Stimulated activated CD4-positive, alpha-beta T cell treated with anti-CD3 and anti-CD28 coated beads, Interleukin-2, amount 100 ng/mL, for 4 hours (primary cell): ENCODE measurements around the gene AQP4.

Experiments
- DNase-seq: peaks from one replicate; pipeline ENCODE4 v3.0.0-alpha.2; 2020; ENCODE audit warnings: low read depth

Gene AQP4

DNA sequence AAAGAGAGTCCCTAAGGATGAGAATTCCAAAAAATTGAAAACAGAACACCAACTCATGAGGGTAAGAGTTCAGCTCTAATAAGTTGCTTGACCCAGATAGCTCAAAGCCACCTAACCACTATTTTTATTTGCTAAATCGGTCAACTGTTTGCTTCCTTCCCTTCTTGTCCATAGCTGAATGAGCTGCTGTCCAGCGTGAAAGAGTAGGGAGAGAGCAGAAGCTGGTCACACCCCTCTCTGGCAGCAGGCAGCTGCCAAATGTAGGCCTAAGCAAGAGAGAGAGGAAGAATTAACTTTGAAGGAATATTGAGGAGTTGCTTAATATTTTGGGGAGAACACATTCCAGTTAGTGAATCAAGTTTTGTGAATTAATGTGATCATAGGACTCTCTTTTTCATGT lies 25.9 kb downstream of the AQP4 start:
- no peak for DNase-seq

- DNase-seq = no peak
Measured at GRCh38 chr18:26832302-26832701, 33.2 kb downstream of the AQP4 start.

DNA sequence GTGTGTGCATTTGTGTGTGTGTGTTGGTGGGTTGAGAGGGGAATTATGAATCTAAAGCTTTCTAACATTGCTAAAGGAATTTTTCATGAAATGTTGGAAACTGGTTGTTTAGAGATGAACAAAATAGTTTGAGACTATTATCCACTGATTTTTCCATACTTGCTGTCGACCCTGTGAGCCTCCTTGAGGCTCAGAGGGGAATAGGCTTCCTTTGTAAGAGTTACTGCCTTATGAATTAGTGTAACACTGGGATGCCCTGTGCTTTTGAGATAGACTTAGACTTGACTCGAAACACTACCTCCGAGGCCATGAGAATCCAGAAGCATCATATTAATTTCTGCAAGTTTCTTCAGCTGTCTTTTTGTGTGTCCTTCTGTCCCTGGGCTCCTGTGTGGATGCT lies 37.9 kb downstream of the AQP4 start:
- DNase-seq = no peak

DNA sequence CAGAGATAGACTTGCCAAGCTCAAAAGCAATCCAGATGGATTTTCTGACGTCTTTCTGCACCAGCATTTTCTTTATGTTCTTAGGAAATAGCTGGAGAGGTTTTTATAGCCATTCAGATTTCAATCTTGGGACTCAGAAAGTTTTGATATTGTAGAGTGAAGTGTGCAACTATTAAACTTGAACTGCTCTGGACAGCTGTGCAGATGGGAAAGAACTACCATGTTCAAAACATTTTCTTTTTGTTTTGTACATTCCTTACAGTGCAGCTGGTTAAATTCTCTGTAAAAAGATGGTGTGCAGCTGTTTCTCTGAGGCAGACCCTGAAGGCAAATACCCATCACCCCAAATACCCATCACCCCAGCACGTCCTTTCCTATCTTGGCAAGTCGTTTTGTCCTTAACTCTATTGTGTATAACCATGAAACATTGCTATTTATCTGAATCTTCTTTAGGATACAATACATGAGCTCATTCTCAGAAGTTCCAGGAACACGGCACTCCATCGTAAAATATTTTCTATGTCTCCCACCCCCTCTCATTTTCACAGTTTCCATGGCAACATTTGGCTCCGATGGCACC lies 38.8 kb downstream of the AQP4 start:
- no peak for DNase-seq

GRCh38 chr18:26821181-26821580 lies 44.3 kb downstream of the AQP4 start:
- no peak for DNase-seq

DNA sequence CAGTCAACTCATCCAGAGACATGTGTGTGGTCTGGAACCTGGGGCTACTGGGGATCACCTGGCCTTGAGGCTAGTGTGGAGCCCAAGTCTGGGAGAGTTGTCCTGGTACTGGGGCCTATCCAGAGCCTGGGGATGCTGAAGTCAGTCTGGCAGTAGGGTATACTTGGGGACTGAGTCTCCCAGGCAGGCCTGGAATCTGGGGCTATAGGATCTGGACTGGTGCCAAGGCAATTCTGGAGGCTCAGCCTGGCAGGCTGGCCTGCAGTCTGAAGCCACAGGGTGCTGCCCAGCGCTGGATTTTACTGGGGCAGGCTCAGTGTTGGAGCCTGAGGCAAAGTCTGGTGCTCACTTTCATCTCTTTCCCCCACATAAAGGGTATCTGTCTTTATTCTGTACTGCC lies 46.5 kb downstream of the AQP4 start:
- DNase-seq = no peak

GRCh38 chr18:26818461-26818860 lies 47.0 kb downstream of the AQP4 start:
- no peak for DNase-seq

- no peak for DNase-seq
Measured at GRCh38 chr18:26813043-26813442, 52.5 kb downstream of the AQP4 start.

DNA sequence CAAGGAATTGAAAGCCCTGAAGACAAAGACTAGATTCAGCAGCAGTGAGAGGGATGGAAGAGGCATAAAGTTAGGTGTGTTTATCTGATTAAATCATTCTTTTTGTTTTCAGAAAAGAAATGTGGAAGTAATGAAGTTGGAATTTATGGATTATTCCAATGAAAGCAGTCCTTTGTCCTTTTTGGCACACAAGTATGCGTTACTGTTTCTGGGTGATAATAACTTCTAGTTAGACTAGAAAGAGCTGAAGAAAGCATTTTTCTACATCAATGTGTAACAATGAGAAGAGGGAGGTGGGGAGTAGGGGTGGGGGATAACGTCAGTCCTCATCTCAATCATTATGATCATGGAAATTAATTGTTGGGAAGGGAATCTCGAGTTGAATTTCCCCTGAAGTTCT lies 53.0 kb downstream of the AQP4 start:
- DNase-seq = no peak

- DNase-seq = no peak
Measured at GRCh38 chr18:26809346-26809745, 56.2 kb downstream of the AQP4 start.

- DNase-seq = no peak
Measured at GRCh38 chr18:26806224-26806623, 59.3 kb downstream of the AQP4 start.

- no peak for DNase-seq
Measured at GRCh38 chr18:26804519-26804918, 61.0 kb downstream of the AQP4 start.

GRCh38 chr18:26803643-26804042 lies 61.9 kb downstream of the AQP4 start:
- DNase-seq = no peak

DNA sequence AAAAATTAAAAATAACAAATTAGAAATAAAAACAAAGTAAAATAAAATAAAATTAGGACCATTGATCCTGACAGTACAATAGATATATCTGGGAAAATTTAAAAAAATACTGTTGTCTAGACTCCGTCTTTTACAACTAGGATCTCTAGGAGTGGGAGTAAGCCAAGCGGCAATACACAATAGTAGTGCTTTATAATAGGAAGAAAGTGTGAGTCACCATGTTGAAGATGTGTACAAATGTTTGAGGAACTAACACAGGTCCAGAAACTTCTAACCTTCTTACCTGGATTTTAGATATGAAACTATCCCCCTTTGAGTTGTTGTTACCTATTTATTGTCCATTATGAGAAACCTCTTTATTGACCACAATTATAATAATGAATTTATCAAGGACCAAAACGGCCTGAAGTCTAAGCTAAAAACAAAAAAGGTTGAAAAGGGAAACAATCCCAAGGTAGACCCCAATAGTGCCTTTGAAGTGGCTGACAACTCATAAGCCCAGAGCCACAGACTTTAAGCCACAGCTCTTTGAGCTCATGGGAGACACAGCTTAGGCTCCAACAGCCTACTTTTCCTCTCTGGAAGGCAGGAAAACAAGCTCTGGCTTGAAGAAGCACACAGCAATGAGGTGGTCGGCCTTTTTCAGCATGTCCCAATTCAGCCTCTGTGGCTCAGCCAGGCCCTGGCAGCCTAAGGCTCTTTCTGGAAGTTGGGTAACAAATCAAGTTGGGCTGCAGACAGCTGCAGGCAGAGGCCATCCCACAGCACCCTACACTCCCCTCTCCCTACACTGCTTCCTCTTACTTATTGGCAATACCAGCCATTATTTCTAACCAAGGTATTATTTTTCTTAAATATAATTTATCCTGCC lies 62.9 kb downstream of the AQP4 start:
- DNase-seq = no peak
